ENCODE results near the gene THAP8.

THAP8 gene

DNA sequence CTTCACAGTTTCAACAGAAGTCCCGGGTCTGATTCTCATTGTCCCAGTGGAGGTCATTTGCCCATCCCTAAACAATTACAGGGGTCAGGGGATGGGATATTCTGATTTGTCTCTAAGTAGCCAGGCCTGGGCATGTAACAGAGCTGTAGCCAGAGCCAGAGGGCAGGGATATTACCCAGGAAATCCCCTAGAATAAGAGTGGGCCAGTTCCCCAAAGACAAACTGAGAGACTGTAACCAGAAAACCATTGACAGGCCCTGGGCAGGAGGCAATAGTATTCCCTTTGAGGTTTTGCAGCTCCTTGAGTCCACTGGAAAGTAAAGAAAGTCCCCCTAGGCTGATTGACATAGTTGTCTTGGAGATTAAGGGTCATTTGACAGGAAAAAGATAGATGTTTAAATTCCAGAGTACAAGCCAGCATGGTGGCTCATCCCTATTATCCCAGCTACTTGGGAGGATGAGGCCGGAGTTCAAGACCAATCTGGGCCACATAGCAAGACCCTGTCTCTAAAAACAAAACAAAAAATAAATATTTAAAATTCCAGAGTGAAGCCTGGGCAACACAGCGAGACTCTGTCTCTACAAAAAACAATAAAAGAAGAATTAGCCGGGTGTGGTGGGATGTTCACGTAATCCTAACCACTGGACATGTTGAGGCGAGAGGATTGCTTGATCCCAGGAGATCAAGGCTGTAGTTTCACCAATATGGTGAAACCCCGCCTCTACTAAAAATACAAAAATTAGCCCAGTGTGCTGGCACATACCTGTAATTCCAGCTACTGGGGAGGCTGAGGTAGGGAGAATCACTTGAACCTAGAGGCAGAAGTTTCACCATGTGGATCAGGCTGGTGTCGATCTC is 60.9 kb downstream of the THAP8 start:
- DNase-seq: no peak

- DNase-seq: no peak
Observed at GRCh38 chr19:35991731-35992450, 62.2 kb downstream of the THAP8 start.

DNA sequence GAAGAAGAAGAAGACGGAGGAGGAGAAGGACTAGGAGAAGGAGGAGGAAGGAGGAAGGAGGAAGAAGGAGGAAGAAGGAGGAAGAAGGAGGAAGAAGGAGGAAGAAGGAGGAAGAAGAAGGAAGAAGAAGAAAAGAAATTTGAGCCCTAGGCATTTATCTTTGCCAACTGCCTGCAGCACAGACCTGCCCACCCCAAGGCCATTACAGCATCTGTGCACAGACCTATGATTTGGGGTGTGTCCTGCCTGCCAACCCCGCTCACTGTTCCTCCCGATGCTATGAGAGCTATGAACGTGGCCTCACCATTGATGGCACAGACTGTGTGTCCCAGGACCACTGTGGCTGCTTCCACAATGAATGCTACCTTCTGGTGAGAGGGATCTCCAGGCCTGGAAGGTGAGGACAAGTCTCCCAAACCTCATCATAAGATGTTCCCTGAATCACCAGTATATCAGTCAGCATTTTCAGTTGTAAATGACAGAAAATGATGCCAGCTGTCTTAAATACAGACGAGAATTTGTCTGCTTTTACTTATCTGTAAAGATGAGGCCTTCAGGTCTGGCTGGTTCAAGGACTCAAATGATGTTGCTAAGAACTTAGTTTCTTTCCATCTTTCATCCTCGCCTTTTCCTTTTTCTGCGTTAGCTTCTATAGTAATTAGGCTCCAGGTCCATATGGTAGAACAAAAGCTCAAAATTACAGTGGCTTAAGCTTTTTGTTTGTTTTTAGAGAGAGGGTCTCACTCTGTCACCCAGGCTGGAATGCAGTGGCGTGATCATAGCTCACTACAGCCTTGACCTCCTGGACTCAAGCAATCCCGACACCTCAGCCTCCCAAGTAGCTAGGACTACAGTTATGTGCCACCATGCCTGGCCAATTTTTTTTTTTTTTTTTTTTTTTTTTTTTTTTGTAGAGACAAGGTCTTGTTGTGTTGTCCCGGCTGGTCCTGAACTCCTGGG is 63.0 kb downstream of the THAP8 start:
- DNase-seq: no peak

DNA sequence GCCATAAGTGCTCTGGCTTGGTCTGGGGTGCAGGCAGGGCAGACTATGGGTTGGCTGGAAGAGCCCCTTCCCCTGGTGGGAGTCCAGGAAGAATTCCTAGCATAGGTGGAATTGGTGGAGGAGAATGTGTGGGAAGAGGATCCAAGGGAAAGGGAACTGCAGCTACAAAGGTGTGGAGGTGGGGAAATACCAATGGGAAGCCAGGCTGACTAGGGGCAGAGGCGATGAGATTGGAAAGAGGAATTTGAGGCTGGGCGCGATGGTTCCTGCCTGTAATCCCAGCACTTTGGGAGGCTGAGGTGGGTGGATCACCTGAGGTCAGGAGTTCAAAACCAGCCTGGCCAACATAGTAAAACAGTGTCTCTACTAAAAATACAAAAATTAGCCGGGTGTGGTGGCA is 63.9 kb downstream of the THAP8 start:
- DNase-seq: no peak

- DNase-seq: no peak
Observed at GRCh38 chr19:35988824-35989223, 65.3 kb downstream of the THAP8 start.

GRCh38 chr19:35987571-35987896 is 66.6 kb downstream of the THAP8 start:
- DNase-seq: no peak

DNA sequence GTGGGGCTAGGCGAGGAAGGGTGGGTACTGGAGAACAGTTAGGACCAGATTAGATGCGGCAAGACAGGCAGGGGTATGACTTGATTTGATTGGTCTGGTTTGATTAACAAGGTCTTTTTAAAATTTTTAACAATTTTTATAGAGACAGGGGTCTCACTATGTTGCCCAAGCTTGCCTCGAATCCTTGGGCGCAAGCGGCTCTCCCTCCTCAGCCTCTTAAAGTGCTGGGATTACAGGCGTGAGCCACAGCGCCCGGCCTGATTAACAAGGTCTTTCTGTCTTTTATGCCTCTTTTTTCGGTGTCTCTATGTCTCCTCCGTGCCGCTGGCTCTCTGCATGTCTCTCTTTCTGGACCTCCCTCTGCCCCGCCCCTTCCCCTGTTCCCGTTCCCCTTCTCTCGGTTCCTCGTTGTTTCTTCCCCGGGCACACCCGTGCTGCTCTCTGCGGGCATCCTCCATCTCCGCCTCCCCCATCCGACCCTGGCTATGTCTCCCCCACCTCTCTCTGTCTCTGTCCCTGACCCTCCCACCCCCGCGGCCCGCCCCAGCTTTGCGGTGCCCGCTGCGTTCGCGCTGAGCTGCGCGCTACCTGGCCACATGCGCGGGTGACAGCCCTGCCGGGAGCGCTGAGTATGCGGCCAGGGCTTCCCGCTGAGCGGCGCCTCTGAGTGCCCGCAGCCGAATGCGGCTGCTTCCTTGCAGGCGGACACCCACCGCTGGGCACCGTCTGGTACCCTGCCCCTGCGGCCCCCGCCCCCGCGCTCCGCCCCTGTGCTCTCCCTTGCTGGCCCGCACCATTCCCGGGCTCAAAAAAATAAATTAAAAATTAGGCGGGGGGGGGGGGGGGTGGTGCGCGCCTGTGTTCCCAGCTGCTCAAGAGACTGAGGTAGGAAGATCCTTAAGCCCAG is 67.2 kb downstream of the THAP8 start:
- no peak for DNase-seq

GRCh38 chr19:35986111-35986510 is 68.0 kb downstream of the THAP8 start:
- no peak for DNase-seq

Data from stimulated activated CD4-positive, alpha-beta T cell treated with anti-CD3 and anti-CD28 coated beads, Interleukin-1b, Interleukin-23, amount 100 ng/mL, for 48 hours (primary cell).